Retinal pigment epithelial cell (primary cell): ENCODE results near the gene IQGAP2.

ENCODE experiments used
- DNase-seq: peaks from one replicate; pipeline ENCODE4 v3.0.0-alpha.2; 2010; ENCODE audit warnings: low read depth
- H3K4me3 ChIP-seq: 2 replicates; pipeline ENCODE4 v1.5.1; 2011; ENCODE audit warnings: mild to moderate bottlenecking, low read length, control low read depth, moderate library complexity
- TF ChIP-seq, protein P1 (sequence below): conservative IDR thresholded peaks from 2 replicates; pipeline ENCODE4 v1.5.1; 2011; ENCODE audit warnings: low read depth, low read length, control low read depth, inconsistent platforms

Gene IQGAP2

DNA sequence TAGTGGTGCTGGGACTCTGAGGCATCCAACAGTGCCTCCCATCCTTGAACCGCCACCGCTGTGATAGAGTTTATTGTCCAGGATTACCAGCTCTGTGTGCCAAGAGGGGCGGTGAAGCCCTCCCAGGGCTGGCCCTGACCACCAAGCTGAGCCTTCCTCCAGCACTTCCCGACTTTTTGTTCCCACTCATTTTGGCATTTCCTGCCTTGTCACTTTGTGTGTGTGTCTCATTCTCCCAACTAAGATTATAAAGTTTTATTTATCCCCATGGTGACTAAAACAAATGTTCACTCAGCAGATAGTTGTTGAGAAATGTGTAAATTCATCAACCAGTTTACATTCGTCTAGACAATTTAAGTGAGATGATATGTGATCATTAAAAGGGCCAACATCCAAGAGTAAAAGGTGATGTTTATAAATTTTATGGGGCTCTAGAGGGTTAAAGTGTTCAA, 315.3 kb downstream of the IQGAP2 start:
- peak overlapping the region; percentile 70 for H3K4me3 ChIP-seq
- no peak for DNase-seq
- TF ChIP-seq, protein P1, sequence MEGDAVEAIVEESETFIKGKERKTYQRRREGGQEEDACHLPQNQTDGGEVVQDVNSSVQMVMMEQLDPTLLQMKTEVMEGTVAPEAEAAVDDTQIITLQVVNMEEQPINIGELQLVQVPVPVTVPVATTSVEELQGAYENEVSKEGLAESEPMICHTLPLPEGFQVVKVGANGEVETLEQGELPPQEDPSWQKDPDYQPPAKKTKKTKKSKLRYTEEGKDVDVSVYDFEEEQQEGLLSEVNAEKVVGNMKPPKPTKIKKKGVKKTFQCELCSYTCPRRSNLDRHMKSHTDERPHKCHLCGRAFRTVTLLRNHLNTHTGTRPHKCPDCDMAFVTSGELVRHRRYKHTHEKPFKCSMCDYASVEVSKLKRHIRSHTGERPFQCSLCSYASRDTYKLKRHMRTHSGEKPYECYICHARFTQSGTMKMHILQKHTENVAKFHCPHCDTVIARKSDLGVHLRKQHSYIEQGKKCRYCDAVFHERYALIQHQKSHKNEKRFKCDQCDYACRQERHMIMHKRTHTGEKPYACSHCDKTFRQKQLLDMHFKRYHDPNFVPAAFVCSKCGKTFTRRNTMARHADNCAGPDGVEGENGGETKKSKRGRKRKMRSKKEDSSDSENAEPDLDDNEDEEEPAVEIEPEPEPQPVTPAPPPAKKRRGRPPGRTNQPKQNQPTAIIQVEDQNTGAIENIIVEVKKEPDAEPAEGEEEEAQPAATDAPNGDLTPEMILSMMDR: no peak

DNA sequence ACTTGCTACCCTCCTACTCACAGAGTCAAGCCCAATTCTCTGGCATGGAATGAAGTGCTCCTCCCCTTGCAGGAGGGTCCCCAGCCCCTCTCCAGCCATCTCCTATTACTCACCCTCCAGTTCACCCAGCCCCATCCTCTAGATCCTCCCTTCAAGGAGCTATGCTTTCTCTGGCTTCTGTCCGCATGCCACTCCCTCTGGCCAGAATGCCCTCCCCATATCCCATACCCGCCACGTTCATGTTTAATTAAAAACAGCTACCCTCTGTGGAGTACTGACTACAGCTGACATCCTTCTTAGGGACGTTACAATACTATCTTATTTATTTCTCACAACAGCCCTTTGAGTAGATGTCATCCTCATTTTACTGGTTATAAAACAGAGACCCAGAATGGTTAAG, 315.8 kb downstream of the IQGAP2 start:
- DNase-seq: no peak
- TF ChIP-seq, protein P1: no peak
- peak overlapping the region; percentile 70 for H3K4me3 ChIP-seq

DNA sequence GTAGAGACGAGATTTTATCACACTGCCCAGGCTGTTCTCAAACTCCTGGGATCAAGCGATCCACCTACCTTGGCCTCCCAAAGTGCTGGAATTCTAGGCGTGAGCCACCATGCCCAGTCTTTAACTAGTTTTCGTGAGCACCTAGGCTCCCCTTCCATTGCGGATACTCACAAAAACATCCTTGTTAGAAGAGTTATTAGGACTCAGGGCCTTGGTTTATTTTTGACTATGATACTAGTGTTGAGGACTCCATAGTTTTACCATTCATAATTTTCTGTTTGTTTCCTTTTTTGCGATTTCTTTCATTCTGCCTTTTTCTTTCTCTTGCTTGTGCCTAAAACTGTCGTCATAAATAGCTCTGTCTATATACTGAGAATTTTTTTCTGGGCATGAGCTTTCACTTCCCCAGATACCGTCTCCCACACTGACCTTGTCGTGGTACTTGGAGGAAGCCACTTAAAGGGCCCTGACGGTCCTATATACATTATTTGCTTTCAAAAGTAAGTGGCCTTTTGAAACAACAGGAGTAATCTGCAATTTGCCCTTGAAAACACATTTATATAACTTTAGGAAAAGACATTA, 318.0 kb downstream of the IQGAP2 start:
- H3K4me3 ChIP-seq: peak overlapping the region; percentile 24
- TF ChIP-seq, protein P1: no peak

DNA sequence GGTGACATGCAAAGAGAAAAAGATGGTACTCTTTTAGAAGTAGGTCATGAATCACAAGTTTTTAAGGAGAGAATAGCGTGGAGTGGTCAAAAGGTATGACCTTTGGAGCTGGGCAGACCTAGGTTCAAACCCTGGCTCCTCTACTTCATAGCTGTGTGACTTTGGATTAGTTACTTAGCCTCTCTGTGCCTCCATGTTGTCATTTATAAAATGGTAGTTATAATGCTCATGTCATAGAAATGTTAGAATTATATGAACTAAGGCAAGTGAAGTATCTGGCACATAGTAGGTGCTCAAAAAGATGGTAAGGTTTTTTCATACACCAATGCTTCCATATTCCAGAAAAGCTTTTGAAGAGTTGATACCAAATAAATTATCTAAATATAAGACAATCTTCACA, 320.2 kb downstream of the IQGAP2 start:
- H3K4me3 ChIP-seq: no peak overlapping the region
- no peak for DNase-seq
- TF ChIP-seq, protein P1: no peak

More for the DNA sequence above, 318.0 kb downstream of the IQGAP2 start:
- DNase-seq: no peak

DNA sequence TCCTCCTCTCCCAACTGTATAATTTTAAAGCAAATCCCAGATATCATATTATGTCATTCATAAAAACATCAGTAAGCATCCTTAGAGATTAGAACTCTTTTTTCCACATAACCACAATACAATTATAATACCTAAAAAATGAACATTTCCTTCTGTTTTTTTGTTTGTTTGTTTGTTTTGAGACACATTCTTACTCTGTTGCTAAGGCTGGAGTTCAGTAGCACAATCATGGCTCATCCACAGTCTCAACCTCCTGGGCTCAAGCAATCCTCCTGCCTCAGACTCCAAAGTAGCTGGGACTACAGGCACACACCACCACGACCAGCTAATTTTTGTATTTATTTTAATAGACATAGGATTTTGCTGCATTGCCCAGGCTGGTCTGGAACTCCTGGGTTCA, 320.8 kb downstream of the IQGAP2 start:
- no peak overlapping the region for H3K4me3 ChIP-seq
- TF ChIP-seq, protein P1: no peak
- DNase-seq: no peak

DNA sequence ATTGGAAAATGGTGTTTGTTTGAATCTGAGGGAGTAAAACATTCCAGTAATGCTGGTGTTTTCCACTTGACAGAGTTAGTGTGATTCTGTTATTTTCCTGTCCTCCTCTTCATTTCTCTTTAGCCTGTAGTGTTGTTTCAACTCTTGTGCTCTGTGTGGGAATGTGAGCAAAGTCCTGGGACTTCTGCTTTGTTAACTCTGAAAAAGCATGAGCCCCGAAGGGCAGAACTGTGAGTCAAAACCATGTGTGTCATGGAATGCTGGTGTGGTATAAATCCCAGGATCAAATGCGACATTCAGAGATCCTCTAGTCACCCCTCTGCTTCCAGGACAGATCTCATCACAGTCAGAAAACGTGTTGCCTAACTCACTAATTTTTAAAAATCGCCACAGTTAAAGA, 321.8 kb downstream of the IQGAP2 start:
- TF ChIP-seq, protein P1: no peak
- no peak overlapping the region for H3K4me3 ChIP-seq
- peak; percentile 69 for DNase-seq

DNA sequence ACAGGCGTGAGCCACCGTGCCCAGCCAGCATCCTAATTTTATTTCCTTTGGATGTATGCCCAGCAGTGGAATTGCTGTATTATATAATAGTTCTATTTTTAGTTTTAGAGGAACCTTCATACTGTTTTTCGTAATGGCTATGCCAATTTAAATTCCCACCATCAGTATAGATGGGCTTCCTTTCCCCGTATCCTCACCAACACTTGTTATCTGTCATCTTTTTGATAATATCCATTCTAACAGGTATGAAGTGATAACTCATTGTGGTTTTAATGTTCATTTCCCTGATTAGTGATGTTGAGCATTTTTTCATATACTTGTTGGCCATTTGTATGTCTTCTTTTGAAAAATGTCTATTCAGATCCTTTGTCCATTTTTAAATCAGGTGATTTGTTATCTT, 325.9 kb downstream of the IQGAP2 start:
- no peak for DNase-seq
- TF ChIP-seq, protein P1: no peak
- no peak overlapping the region for H3K4me3 ChIP-seq
